Measurements from ENCODE around the gene ARVCF.

ARVCF gene

GRCh38 chr22:19986410-19987341 lies 29.9 kb downstream of the ARVCF start:
- peak; percentile 66 for DNase-seq (ENCODE audit: low spot score)

DNA sequence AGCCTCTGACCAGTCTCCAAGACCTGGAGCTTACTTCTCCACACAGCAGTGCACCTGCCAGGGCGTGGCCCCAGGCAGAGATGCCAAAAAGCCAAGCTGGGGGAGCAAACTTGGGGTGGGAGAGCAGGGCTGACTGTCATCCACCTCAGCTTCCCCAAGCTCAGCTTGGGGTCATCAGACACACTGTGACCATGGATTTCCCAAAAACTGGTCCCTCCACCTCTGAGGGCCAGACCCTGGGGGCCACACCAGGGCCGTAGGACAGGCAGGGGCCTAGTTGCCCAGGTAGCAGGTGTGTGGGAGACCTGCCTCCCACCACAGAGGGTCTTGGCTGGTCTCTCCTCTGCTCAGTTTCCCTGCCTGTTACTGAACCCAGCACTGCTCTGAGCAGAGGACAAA lies 30.6 kb downstream of the ARVCF start:
- DNase-seq (ENCODE audit: low spot score) = no peak

DNA sequence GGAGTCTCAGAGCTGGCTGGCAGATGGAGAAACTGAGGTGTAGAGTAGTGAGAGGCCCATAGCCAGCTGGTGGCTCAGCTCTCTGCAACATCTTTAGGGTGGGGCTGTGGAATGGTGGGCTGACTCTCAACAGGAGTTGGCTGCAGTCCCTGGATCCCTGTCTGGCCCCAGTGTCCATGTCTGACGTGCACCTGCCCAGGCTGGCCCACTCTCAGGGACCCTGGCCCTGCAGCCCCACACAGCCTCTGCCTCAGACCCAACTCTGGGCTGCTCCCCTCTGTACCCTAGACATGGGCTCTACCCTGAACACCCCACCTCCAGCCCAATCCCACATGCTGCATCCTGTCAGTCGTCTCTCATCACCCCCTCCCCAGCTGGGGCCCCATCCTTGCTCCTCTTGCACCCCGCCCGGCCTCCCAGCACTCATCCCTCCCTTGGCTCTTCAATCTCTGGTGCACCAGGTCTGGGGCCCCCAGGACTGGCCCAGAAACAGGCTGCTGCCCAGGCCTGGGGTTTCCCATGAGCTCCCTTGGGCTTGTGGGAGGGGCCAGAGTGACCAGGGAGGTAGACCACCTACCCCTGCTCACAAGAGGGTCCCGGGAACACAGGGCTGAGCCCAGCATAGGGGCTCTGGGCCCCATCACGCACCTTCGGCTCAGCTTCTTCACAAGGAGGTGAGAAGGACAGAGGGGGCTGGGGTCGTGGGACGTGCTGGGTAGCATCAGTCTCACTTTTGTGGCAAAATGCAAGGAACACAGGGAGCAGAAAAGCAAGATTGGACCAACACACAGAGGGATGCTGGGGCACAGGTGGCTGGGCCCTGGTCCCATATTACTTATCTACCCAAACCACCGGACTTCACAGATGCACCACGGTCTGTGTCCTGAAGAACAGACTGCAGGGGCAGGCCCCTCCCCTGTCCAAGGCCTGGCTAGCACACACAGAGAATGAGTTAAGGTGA lies 31.5 kb downstream of the ARVCF start:
- DNase-seq (ENCODE audit: low spot score) = no peak

GRCh38 chr22:19984201-19984753 lies 32.3 kb downstream of the ARVCF start:
- peak; percentile 44 for DNase-seq (ENCODE audit: low spot score)

DNA sequence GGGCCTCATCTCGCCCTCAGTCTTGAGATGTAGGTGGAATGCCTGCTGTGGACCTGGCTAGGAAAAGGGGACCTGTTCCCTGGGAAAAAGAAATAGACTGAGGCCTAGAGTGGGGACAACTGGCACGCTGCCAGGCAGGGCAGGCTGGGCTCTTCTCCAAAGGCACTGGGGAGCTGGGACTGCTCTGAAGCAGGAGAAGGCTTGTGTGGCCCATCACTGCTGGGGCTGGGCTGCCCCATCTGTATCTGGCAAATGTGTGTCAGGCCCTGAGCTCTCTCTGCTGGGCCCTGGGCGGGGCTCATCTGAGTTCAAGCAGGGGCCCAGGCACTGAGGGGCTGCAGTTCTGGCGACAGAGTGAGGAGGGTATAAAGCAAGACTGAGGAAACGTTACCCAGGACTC lies 32.9 kb downstream of the ARVCF start:
- no peak for DNase-seq (ENCODE audit: low spot score)

DNA sequence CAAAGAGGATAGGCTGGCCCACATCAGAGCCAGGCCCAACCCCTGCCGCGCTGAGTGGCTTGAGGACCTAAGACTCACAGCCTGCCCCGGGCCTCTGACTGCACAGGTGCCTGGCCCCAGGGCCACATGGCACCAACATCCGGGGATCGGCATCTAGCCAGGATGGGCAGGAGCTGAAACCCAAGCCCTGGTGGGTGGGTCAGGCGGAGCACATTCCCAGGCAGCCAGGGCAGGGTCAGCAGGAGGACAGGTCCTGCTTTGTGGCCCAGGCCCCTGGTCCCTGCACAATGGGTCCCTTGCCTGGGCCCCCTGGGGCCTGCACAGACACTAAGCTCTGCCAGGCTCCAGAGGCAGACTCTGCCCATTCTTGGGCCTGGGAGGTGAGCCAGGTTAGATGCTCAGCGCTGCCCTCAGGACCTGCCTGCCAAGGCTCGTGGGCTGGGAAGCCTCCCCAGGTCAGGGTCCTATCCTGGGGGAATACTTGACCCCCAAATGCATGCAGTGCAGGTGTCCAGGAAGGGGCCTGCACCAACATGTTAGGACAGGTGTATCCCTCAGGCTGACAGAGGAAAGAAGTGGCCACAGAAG lies 33.5 kb downstream of the ARVCF start:
- no peak for DNase-seq (ENCODE audit: low spot score)

- no peak for DNase-seq (ENCODE audit: low spot score)
Observed at GRCh38 chr22:19981961-19982920, 34.4 kb downstream of the ARVCF start.

GRCh38 chr22:19981171-19981960 lies 35.3 kb downstream of the ARVCF start:
- no peak for DNase-seq (ENCODE audit: low spot score)

DNA sequence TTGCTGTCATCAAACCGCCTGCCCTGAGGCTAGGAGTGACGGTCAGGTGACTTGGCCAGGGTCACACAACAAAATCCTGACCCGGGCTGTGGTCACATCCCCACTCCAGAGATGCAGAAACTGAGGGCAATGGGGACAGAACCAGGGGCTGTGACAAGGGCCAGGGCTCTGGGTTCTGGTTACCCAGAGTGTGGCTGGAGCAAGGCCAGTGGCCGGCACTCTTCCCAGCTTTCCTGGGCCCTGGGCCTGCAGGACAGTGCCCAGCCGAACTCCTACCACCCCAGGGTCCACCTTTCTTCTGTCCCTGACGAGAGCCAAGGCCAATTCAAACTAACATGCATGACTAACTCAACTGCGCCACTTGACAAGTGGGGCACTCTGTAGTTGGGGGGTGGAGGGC lies 35.9 kb downstream of the ARVCF start:
- DNase-seq (ENCODE audit: low spot score) = no peak

- DNase-seq (ENCODE audit: low spot score) = no peak
Observed at GRCh38 chr22:19979712-19980493, 36.7 kb downstream of the ARVCF start.

DNA sequence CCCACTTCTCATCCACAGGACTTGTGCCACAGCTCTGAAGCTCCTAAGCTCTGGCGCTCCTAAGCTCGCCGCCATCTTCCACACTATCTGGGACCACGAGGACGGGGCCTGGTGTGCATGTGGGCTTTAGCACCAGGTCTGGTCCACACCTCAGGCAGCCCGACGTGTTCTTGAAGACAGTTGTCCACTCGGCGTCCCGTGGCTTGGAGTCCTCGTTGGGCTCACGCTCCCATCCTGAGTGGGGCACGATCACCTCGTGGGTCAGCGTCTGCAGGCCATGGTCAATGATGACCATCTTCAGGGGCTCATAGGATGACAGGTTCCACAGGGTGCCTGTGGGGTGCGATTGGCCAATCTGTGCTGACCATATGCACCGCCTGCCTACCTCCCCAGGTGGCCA lies 37.9 kb downstream of the ARVCF start:
- no peak for DNase-seq (ENCODE audit: low spot score)

GRCh38 chr22:19977296-19978243 lies 39.1 kb downstream of the ARVCF start:
- DNase-seq (ENCODE audit: low spot score) = no peak

GRCh38 chr22:19976671-19977070 lies 40.0 kb downstream of the ARVCF start:
- no peak for DNase-seq (ENCODE audit: low spot score)

DNA sequence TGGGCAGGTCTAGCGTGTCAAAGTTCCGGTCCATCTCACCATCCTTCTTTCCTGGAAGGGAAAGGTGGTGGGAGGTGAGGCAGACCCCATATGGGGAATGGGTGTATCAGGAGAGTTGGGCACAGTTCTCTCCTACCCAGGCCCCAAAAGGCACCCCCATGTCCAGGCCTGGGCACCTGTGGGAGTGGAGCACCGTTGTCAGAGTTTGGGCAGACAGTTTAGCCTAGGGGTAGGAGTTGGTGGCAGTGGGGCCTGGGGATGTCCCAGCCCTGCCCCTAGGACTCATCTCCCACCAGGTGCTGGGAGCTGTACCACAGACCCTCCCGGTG lies 41.0 kb downstream of the ARVCF start:
- no peak for DNase-seq (ENCODE audit: low spot score)

GRCh38 chr22:19974935-19975706 lies 41.5 kb downstream of the ARVCF start:
- peak; percentile 79 for DNase-seq (ENCODE audit: low spot score)

DNA sequence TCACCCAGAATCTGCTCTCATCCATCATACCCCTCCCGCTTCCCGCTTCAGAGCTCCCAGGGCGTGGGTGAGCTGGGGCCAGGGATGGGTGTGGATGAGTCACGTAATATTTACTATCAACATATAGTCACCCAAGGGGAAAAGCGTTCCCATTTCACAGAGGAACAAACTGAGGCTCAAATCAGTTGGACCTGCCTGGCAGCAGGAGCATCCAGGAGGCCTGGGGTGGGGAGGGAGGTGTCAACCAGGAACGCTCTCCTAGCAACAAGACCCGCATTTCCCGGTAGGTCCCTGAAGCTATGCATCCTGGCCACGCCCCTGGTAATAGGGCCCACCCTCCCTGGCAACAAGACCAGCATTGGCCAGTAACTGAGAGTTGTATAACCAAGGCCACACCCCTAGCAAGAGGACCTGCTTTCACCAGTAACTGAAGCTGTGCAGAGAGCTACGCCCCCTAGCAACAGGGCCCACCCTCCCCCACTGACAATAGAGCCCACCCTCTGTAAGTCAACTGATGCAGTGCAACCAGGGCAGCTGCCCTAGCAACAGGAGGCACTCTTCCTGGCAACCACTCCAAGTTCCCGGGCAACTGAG lies 42.3 kb downstream of the ARVCF start:
- DNase-seq (ENCODE audit: low spot score) = peak; percentile 71

Data from kidney capillary endothelial cell (primary cell).